HG03575 (cell line): ENCODE measurements around the gene QKI.
"Not testable (repeated sequence)": the region's sequence is repeated elsewhere in the genome, so short reads cannot be mapped to it uniquely, and the experiment has no call there.

Source experiments
- ATAC-seq: cut with Tn5 transposase; IDR thresholded peaks from one replicate; pipeline ENCODE4 v1.9.1; 2021; ENCODE audit not compliant: unreplicated experiment, insufficient number of reproducible peaks, low FRiP score; ENCODE audit errors: extremely low read depth

Gene QKI

GRCh38 chr6:163463795-163464194 lies 49.3 kb downstream of the QKI start:
- no peak for ATAC-seq

DNA sequence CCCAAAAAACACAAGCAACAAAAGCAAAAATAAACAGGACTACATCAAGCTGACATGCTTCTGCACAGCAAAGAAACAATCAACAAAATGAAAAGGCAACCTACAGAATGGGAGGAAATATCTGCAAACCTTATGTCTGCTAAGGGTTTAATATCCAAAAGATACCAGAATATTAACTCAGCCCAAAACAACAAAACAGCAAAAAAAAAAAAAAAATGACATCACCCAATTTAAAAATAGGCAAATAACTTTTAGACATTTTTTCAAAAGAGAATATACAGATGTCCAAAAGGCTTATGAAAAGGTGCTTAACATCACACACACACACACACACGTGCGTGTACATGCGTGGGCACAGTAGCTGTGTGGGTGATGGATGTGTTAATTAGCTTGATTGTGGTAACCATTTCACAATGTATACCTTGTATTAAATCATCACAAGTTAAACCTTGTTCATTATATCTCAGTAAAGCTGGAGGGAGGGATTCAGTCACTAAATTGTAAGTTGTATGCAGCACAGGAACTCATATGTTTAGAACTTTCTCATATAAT lies 52.4 kb downstream of the QKI start:
- ATAC-seq: no peak

- ATAC-seq: no peak
Measured at GRCh38 chr6:163468738-163469137, 54.2 kb downstream of the QKI start.

DNA sequence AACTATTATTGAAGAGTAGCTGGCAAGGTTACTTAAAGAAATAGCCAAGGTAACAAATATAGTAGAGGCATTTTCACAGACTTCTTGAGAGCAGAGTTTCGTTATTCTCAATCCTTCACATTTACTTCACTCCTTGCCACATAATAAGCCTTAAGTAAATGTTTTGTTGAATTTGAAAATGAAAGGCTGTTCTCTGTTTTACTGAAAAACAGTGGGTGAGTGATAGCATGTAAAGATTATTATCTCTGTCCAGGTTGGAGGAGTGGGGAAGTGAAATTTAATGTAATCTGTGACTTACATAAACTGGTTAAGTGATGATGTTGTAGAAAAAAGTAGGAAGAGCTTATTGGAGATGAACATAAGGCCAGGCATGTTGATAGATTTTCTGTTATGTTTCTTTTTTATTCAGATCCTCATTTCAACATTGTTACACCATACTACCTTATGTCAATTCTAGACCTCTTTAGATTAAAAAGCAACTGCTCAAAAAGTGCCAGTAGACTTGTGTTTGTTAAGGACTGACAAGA lies 55.0 kb downstream of the QKI start:
- no peak for ATAC-seq

DNA sequence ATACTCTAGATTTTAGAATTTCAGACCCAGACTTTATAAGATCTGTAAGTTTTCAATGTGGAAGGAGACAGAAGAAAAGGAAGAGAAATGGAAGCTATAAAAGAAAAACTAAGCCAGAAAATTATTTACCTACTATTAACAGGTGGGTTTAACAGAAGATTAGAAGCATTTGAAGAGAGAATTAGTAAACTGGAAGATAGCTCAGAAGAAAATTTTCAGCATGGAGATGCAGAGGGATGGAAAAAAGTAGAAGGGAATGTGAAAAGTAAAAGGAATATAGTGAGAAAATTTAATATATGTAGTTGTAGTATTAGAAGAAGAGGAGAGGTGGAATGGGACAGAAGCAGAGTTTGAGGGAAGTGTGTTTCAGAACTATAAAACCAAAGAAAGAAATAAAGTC lies 56.1 kb downstream of the QKI start:
- no peak for ATAC-seq

- no peak for ATAC-seq
Measured at GRCh38 chr6:163474581-163474980, 60.1 kb downstream of the QKI start.

GRCh38 chr6:163476946-163477345 lies 62.4 kb downstream of the QKI start:
- ATAC-seq: not testable (repeated sequence)

DNA sequence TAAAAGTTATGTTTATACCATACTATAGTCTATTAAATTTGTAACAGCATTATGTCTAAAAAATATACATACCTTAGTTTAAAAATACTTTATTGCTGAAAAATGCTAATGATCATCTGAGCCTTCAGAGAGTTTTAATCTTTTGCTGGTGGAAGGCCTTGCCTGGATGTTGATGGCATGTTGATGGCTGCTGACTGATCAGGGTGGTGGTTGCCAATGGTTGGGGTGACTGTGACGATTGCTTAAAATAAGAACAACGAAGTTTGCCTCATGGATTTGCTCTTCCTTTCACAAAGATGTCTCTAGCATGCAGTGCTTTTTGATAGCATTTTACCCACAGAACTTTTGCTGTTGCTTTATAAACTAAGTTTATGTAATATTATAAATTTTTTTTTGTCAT lies 68.6 kb downstream of the QKI start:
- ATAC-seq: no peak

- ATAC-seq: no peak
Measured at GRCh38 chr6:163485388-163485851, 70.9 kb downstream of the QKI start.

- ATAC-seq: no peak
Measured at GRCh38 chr6:163486821-163487220, 72.3 kb downstream of the QKI start.

DNA sequence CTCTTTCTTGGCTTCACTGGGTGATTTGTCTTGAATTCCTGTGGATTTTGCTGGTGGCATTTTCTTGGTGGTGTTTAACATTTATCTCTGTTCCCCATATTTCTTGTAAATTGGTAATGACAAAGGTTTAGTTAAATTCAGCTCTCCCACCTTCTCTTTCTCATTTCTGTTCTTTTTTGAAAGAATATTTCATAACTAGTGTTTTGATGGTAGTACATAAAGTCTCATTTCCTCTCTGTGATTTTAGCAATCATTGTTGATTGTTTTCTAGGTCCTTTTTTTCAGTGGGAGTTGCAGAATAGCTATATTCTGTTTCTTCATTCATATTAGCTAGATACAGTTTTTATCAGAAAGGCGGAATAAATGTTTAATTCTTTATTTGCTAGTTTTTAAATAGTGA lies 73.1 kb downstream of the QKI start:
- ATAC-seq: no peak

DNA sequence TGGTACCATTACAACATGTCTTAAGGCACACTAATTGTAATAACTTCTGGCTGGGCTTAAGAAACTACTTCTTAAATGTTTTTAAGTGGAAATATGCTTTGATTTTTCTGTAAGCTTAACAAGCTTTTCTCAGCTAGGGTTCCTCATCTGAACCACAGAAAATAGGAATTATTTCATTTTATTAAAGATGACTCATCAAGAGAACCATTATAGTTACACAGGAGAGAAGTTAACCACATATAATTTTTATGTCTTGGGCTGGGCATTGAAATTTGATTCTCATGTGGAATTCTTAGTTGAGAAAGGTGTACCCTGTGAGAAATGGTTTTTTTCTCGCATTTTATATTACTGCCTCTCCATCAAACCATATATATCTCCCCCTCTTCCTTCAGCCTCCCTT lies 75.1 kb downstream of the QKI start:
- no peak for ATAC-seq

- ATAC-seq: no peak
Measured at GRCh38 chr6:163490826-163491577, 76.5 kb downstream of the QKI start.

DNA sequence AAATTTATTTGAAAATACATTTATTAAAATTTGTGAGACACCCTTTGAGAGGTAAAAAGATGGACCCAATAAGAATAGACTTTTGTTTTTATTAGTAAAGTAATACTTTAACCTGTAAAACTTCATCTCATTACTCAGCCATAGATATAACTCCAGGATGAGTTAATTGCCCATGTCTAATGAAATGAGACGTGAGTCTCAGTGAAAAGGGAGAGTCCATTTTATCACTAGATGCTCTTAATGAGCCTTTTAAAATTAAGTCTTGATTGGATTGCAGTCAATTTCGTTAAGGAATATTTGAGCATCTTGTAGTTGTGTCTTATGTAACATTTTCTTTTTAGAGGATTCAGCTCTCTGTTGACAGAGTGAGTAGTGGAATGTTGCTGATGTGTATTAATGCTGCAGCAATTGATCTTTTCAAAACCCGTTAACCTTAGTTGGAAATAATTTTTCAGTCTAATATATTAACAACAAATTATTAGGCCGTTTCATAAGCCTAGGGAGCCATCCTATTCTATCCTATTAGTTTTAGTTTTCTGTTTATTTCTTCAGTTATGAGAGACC lies 77.3 kb downstream of the QKI start:
- ATAC-seq: no peak

DNA sequence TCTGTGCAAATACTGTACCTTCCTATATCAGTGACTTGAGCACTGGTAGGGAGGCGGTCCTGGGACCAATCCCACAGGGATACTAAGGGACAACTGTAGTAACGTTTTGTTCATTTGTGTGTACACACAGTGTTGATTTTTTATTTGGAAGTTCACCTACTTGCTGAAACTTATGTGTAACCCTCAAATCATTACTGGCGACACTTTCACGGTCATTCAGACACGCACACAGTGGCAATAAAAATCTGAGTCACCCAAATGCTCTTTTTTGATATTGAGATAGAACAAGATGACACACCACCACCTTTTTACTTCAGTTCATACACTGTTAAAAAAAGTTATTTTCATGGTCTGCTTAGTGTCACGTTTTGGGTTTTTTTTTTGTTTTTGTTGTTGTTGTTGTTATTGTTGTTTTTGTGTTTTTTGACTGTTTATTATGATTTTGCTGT lies 79.8 kb downstream of the QKI start:
- ATAC-seq: no peak

DNA sequence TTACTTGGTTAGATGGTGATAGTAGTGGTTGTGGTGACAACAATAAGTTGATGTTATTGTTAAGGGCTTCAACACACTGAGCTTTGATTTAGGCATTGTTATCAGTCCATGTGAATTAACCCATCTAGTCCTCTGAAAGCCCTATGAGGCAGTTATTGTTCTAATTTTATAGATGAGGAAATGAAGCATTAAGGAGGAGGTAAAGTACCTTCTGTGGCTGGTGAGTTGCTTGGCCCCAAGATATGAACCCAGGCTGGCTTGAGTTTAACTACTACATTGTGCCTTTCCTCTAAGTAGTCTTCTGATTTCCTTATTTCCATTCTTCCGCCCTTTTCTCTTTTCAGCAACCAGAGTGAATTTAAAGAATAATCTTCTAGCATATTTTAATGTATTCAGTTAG lies 81.7 kb downstream of the QKI start:
- ATAC-seq: no peak

GRCh38 chr6:163500105-163500504 lies 85.6 kb downstream of the QKI start:
- no peak for ATAC-seq

- ATAC-seq: no peak
Measured at GRCh38 chr6:163501026-163501425, 86.5 kb downstream of the QKI start.

- ATAC-seq: no peak
Measured at GRCh38 chr6:163501439-163501838, 86.9 kb downstream of the QKI start.

- ATAC-seq: no peak
Measured at GRCh38 chr6:163504984-163505640, 90.6 kb downstream of the QKI start.
